IPS-18c (cell line): Measurements from ENCODE around the gene PTCH2.
A peak's percentile ranks its signal among the peaks of the same experiment; 100 is the strongest.

Source experiments
- H3K4me3 ChIP-seq: 2 replicates; pipeline ENCODE4 v1.7.0; 2013; ENCODE audit warnings: low read depth, mild to moderate bottlenecking, low read length, moderate library complexity; ENCODE audit not compliant: insufficient read depth
- H3K9me3 ChIP-seq: one replicate; pipeline ENCODE4 v1.6.1; 2013; ENCODE audit warnings: mild to moderate bottlenecking, low read length, moderate library complexity; ENCODE audit not compliant: control insufficient read depth, insufficient read depth

The PTCH2 gene

GRCh38 chr1:44778705-44779576 is 64.1 kb downstream of the PTCH2 start:
- H3K9me3 ChIP-seq = peaks cover 5% of the 10 kb centered on the region
- H3K4me3 ChIP-seq = no peak overlapping the region

GRCh38 chr1:44777969-44778635 is 65.0 kb downstream of the PTCH2 start:
- no peak overlapping the region for H3K4me3 ChIP-seq
- peaks cover 5% of the 10 kb centered on the region for H3K9me3 ChIP-seq

GRCh38 chr1:44777547-44777946 is 65.5 kb downstream of the PTCH2 start:
- H3K9me3 ChIP-seq = peaks cover 5% of the 10 kb centered on the region
- peak overlapping the region; percentile 86; the same call in 1 of the 2 replicates for H3K4me3 ChIP-seq

GRCh38 chr1:44776730-44777068 is 66.4 kb downstream of the PTCH2 start:
- peak overlapping the region; percentile 86 for H3K4me3 ChIP-seq
- peaks cover 5% of the 10 kb centered on the region for H3K9me3 ChIP-seq

GRCh38 chr1:44775930-44776729 is 66.9 kb downstream of the PTCH2 start:
- Histone ChIP-seq H3K9me3 (peaks cover 5% of the 10 kb centered on the region), H3K4me3 (peak overlapping the region; percentile 86)

- H3K9me3 ChIP-seq = peaks cover 5% of the 10 kb centered on the region
- peak within 1 kb of the TSS; percentile 86 for H3K4me3 ChIP-seq
These were observed 67.7 kb downstream of the PTCH2 start, which contains the start of gene RPS8 for GRCh38 chr1:44775078-44775929. TSS of gene RPS8 (plus strand) at chr1:44775540. CDS start at chr1:44775597, 57 bp downstream.
